HepG2 (cell line): ENCODE measurements around the gene TMEM120A. TPM values are rescaled to one million over a fixed set of nuclear protein-coding genes. Genes with fewer than 3 reads are reported as not detected.
A peak's percentile ranks its signal among the peaks of the same experiment; 100 is the strongest.

Experiments used
- CBFB ChIP-seq: sonication (generic); formaldehyde crosslinking; IDR thresholded peaks from 2 replicates; pipeline ENCODE4 v1.4.0; 2020; ENCODE audit warnings: missing genetic modification reagents
- CHD4 ChIP-seq: fragments of 200-600 bp; sonication (generic); IDR thresholded peaks from 2 replicates; pipeline ENCODE4 v1.7.0; 2017; ENCODE audit warnings: mild to moderate bottlenecking, low read length, borderline replicate concordance
- ELF1 ChIP-seq: sonication (generic); formaldehyde crosslinking; IDR thresholded peaks from 2 replicates; pipeline ENCODE4 v1.4.0; 2020; ENCODE audit warnings: missing genetic modification reagents
- ETV5 ChIP-seq: IDR thresholded peaks from 2 replicates; pipeline ENCODE4 v1.6.1; 2018; ENCODE audit warnings: missing biosample characterization, missing genetic modification reagents, inconsistent platforms, borderline replicate concordance
- JDP2 ChIP-seq: sonication (generic); formaldehyde crosslinking; IDR thresholded peaks from 2 replicates; pipeline ENCODE4 v1.8.1; 2022; ENCODE audit warnings: missing genetic modification reagents, borderline replicate concordance
- KDM6A ChIP-seq: IDR thresholded peaks from 2 replicates; pipeline ENCODE4 v1.6.1; 2016; ENCODE audit warnings: low read depth
- MEF2D ChIP-seq: sonication (generic); formaldehyde crosslinking; IDR thresholded peaks from 2 replicates; pipeline ENCODE4 v1.5.1; 2020; ENCODE audit warnings: mild to moderate bottlenecking, missing genetic modification reagents
- MIXL1 ChIP-seq: IDR thresholded peaks from 2 replicates; pipeline ENCODE4 v1.6.1; 2016
- NCOR1 ChIP-seq: fragments of 200-600 bp; sonication (generic); IDR thresholded peaks from 2 replicates; pipeline ENCODE4 v1.7.0; 2017; ENCODE audit warnings: antibody characterized with exemption, low read length, borderline replicate concordance
- NFYB ChIP-seq: sonication (generic); formaldehyde crosslinking; IDR thresholded peaks from 2 replicates; pipeline ENCODE4 v1.4.0; 2020; ENCODE audit warnings: missing genetic modification reagents
- SATB2 ChIP-seq: sonication (generic); formaldehyde crosslinking; IDR thresholded peaks from 2 replicates; pipeline ENCODE4 v1.5.0; 2020; ENCODE audit warnings: missing genetic modification reagents
- SRY ChIP-seq: sonication (generic); formaldehyde crosslinking; IDR thresholded peaks from 2 replicates; pipeline ENCODE4 v1.8.0; 2022; ENCODE audit warnings: mild to moderate bottlenecking, missing genetic modification reagents
- ZNF234 ChIP-seq: sonication (generic); formaldehyde crosslinking; conservative IDR thresholded peaks from 2 replicates; pipeline ENCODE4 v1.5.1; 2020; ENCODE audit warnings: mild to moderate bottlenecking, missing genetic modification reagents
- ZNF256 ChIP-seq: sonication (generic); formaldehyde crosslinking; conservative IDR thresholded peaks from 2 replicates; pipeline ENCODE4 v1.4.0; 2020; ENCODE audit warnings: missing genetic modification reagents
- ZNF264 ChIP-seq: sonication (generic); formaldehyde crosslinking; IDR thresholded peaks from 2 replicates; pipeline ENCODE4 v1.4.0; 2020; ENCODE audit warnings: missing genetic modification reagents
- ZNF558 ChIP-seq: sonication (generic); formaldehyde crosslinking; IDR thresholded peaks from 2 replicates; pipeline ENCODE4 v1.9.0; 2022; ENCODE audit warnings: mild to moderate bottlenecking, missing genetic modification reagents, borderline replicate concordance
- ZNF724P ChIP-seq: sonication (generic); formaldehyde crosslinking; IDR thresholded peaks from 2 replicates; pipeline ENCODE4 v1.8.0; 2022; ENCODE audit warnings: missing genetic modification reagents, borderline replicate concordance
- ZNF792 ChIP-seq: IDR thresholded peaks from 2 replicates; pipeline ENCODE4 v1.6.1; 2016
- polyA plus RNA-seq, 8 experiments: library from polyadenylated mRNA; depleted of rRNA in 3 of 8; stranded (reverse) in 7 of 8; unstranded in 1 of 8; fragments of >200 nt; fragmentation: Illumina TruSeq in 4 of 8; extraction: Trizol in 4 of 8; gene quantifications; 2 replicates each; pipeline versions ENCODE4 v1.2.1 to v1.2.3, GENCODE V29; 2011 to 2016; ENCODE audit warnings: low read depth in 4 of 8, missing spikeins in 1 of 8, mixed read lengths in 1 of 8; ENCODE audit not compliant: insufficient read depth in 1 of 8
- total RNA-seq, 5 experiments: library from RNA; depleted of rRNA; stranded (reverse); fragments of >200 nt; fragmentation: Illumina TruSeq; extraction: Trizol; gene quantifications; 2 replicates each; pipeline ENCODE4 v1.2.3, GENCODE V29; 2016; ENCODE audit warnings: low read depth in 1 of 5
- TF ChIP-seq, protein P1 (sequence below): sonication (generic); formaldehyde crosslinking; IDR thresholded peaks from 2 replicates; pipeline ENCODE4 v1.8.0; 2022; ENCODE audit warnings: missing genetic modification reagents, low read depth, mild to moderate bottlenecking, borderline replicate concordance
- TF ChIP-seq, protein P2 (sequence below): sonication (generic); formaldehyde crosslinking; IDR thresholded peaks from 2 replicates; pipeline ENCODE4 v1.5.0; 2020; ENCODE audit warnings: missing genetic modification reagents, mild to moderate bottlenecking, borderline replicate concordance
- TF ChIP-seq, protein P3 (sequence below): sonication (generic); formaldehyde crosslinking; IDR thresholded peaks from 2 replicates; pipeline ENCODE4 v1.5.1; 2020; ENCODE audit warnings: missing genetic modification reagents, mild to moderate bottlenecking, borderline replicate concordance
- TF ChIP-seq, protein P4 (sequence below): sonication (generic); formaldehyde crosslinking; IDR thresholded peaks from 2 replicates; pipeline ENCODE4 v1.4.0; 2020; ENCODE audit warnings: mild to moderate bottlenecking, missing genetic modification reagents
- TF ChIP-seq, protein P5 (sequence below): sonication (generic); formaldehyde crosslinking; IDR thresholded peaks from 2 replicates; pipeline ENCODE4 v1.4.0; 2020; ENCODE audit warnings: missing genetic modification reagents

TMEM120A gene
- total and polyA plus RNA-seq, 2 of the 13 experiments (the other 11 are each of a cell fraction or from before 2014, with no cell fraction given) = 40.3 to 102 TPM

DNA sequence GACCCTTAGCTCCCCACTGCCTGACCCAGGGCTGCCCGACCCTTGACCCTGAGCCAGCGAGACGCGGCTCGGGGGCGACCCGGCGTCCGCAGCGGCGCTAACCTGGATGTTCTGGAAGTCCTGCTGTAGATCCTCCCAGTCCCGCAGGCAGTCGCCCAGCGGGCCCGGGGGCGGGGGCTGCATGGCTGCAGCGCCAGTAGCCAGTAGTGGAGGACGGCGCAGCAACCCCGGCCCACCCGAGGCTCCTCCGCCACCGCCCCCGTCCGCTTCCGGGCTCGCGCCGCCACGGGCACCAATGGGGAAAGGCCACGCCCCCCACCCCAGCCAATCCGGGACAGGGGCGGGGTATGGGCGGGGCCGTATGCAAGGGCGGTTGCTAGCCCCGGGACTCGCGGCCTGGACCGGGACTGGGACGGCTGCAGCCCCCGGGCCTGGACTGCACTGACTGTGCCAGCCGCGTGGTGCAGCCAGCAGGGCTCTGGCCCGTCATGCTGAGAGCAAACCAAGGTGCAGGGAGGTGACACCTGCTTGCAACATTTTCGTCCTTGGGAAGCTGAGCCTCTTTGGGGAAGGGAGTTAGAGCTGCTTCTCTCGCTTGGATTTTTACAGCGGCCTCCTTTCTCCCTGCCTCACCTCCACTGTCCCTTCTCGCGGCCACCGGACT lies at the start of gene TMEM120A (continued):
- TF ChIP-seq CBFB (CRISPR knock-in tag) (peak; percentile 18; the same call in 1 of the 2 replicates), ZNF792 (CRISPR knock-in tag) (peak; percentile 34; the same call in 1 of the 2 replicates), ZNF558 (CRISPR knock-in tag) (no peak), CHD4 (no peak; the same call in 1 of the 2 replicates), ELF1 (peak; percentile 84), MEF2D (CRISPR knock-in tag) (peak; percentile 58; the same call in 1 of the 2 replicates), NCOR1 (no peak; the same call in 1 of the 2 replicates), JDP2 (no peak), ZNF256 (CRISPR knock-in tag) (0 out of 2 replicates have a peak, but pooled peaks have one; percentile 32), ZNF234 (CRISPR knock-in tag) (0 out of 2 replicates have a peak, but pooled peaks have one; percentile 47), MIXL1 (CRISPR knock-in tag) (no peak; the same call in 1 of the 2 replicates), NFYB (peak; percentile 95), KDM6A (CRISPR knock-in tag) (0 out of 2 replicates have a peak, but pooled peaks have one; percentile 12), SRY (CRISPR knock-in tag) (peak; percentile 50; the same call in 1 of the 2 replicates), ZNF724P (CRISPR knock-in tag) (peak; percentile 67), ETV5 (CRISPR knock-in tag) (peak; percentile 44; the same call in 1 of the 2 replicates), SATB2 (CRISPR knock-in tag) (no peak), ZNF264 (CRISPR knock-in tag) (peak; percentile 79)
- TF ChIP-seq, protein P1, sequence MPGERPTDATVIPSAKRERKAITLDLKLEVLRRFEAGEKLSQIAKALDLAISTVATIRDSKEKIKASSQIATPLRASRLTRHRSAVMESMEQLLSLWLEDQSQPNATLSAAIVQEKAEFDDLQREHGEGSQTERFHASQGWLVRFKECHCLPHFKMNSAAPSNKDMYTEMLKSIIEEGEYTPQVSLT (CRISPR knock-in tag) = no peak
- TF ChIP-seq, protein P2, sequence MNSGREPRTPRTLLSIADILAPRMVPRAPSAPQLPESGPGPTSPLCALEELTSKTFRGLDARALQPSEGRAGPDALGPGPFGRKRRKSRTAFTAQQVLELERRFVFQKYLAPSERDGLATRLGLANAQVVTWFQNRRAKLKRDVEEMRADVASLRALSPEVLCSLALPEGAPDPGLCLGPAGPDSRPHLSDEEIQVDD (CRISPR knock-in tag) = no peak
- TF ChIP-seq, protein P3, sequence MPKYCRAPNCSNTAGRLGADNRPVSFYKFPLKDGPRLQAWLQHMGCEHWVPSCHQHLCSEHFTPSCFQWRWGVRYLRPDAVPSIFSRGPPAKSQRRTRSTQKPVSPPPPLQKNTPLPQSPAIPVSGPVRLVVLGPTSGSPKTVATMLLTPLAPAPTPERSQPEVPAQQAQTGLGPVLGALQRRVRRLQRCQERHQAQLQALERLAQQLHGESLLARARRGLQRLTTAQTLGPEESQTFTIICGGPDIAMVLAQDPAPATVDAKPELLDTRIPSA (CRISPR knock-in tag) = 0 out of 2 replicates have a peak, but pooled peaks have one; percentile 82
- TF ChIP-seq, protein P4, sequence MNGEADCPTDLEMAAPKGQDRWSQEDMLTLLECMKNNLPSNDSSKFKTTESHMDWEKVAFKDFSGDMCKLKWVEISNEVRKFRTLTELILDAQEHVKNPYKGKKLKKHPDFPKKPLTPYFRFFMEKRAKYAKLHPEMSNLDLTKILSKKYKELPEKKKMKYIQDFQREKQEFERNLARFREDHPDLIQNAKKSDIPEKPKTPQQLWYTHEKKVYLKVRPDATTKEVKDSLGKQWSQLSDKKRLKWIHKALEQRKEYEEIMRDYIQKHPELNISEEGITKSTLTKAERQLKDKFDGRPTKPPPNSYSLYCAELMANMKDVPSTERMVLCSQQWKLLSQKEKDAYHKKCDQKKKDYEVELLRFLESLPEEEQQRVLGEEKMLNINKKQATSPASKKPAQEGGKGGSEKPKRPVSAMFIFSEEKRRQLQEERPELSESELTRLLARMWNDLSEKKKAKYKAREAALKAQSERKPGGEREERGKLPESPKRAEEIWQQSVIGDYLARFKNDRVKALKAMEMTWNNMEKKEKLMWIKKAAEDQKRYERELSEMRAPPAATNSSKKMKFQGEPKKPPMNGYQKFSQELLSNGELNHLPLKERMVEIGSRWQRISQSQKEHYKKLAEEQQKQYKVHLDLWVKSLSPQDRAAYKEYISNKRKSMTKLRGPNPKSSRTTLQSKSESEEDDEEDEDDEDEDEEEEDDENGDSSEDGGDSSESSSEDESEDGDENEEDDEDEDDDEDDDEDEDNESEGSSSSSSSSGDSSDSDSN = peak; percentile 95
- TF ChIP-seq, protein P5, sequence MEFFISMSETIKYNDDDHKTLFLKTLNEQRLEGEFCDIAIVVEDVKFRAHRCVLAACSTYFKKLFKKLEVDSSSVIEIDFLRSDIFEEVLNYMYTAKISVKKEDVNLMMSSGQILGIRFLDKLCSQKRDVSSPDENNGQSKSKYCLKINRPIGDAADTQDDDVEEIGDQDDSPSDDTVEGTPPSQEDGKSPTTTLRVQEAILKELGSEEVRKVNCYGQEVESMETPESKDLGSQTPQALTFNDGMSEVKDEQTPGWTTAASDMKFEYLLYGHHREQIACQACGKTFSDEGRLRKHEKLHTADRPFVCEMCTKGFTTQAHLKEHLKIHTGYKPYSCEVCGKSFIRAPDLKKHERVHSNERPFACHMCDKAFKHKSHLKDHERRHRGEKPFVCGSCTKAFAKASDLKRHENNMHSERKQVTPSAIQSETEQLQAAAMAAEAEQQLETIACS = 0 out of 2 replicates have a peak, but pooled peaks have one; percentile 6
